Measurements from ENCODE around the gene ATP10B. TPM values are rescaled to one million over a fixed set of nuclear protein-coding genes. Genes with fewer than 3 reads are reported as not detected.

The ATP10B gene
- polyA plus RNA-seq, 1 donor (not counting 4 experiments of a cell fraction or from before 2014, with no cell fraction given): 0.25 TPM

- Histone ChIP-seq H3K27me3 (ENCODE audit: control insufficient read depth, extremely low read depth, insufficient read depth, low read length) (no peaks in the 10 kb centered on the region), H2AFZ (ENCODE audit: control insufficient read depth, low read length) (no peak overlapping the region), H3K9ac (ENCODE audit: control insufficient read depth, extremely low read depth, insufficient read depth, low read length) (no peak overlapping the region), H3K27ac (ENCODE audit: control insufficient read depth, insufficient read depth, low read length) (no peak overlapping the region), H3K36me3 (ENCODE audit: control insufficient read depth in 2 of 2, extremely low read depth in 1 of 2, insufficient read depth in 2 of 2, low read length in 2 of 2) (no peaks in the 10 kb centered on the region), H3K4me1 (ENCODE audit: control insufficient read depth, extremely low read depth, insufficient read depth, low read length) (no peaks in the 10 kb centered on the region), H3K9me1 (ENCODE audit: control insufficient read depth, extremely low read depth, insufficient read depth, low read length) (no peaks in the 10 kb centered on the region), H4K20me1 (ENCODE audit: control insufficient read depth, extremely low read depth, insufficient read depth, low read length) (no peaks in the 10 kb centered on the region), H3K9me3 (ENCODE audit: control insufficient read depth, low read depth, low read length) (no peaks in the 10 kb centered on the region), H3K4me3 (ENCODE audit: control insufficient read depth in 2 of 3, extremely low read depth in 1 of 3, insufficient read depth in 2 of 3, low read depth in 1 of 3, low read length in 3 of 3) (no peak overlapping the region), H3K4me2 (ENCODE audit: control insufficient read depth, extremely low read depth, insufficient read depth, low read depth, low read length) (no peak overlapping the region), H3K79me2 (ENCODE audit: control insufficient read depth, insufficient read depth, low read length) (no peaks in the 10 kb centered on the region)
- no peak for FAIRE-seq
- TF ChIP-seq CTCF (optimal IDR thresholded peaks at IDR 0.05 in 1 of 3, IDR thresholded peaks at IDR 0.05 in 1 of 3, conservative IDR thresholded peaks at IDR 0.05 in 1 of 3; ENCODE audit: extremely low read depth in 1 of 3, insufficient read depth in 2 of 3, low read length in 3 of 3): no peak
- TF ChIP-seq EZH2 (IDR thresholded peaks at IDR 0.05; ENCODE audit: low read length): no peak
- dilution Hi-C loops (cut with MboI; ENCODE audit: extremely low pct_ligation_motif_present, low sequenced_read_pairs): no loop called here
- no peak for DNase-seq (ENCODE audit: low read depth, low spot score)
Observed at GRCh38 chr5:160516696-160517530, 335.1 kb downstream of the ATP10B start.

GRCh38 chr5:160514866-160515265, 337.1 kb downstream of the ATP10B start:
- DNase-seq (ENCODE audit: low read depth, low spot score): no peak
- no peak for FAIRE-seq
- H3K27ac ChIP-seq (ENCODE audit: control insufficient read depth, insufficient read depth, low read length): no peak overlapping the region
- no peaks in the 10 kb centered on the region for H3K27me3 ChIP-seq (ENCODE audit: control insufficient read depth, extremely low read depth, insufficient read depth, low read length)
- TF ChIP-seq CTCF (optimal IDR thresholded peaks at IDR 0.05 in 1 of 3, IDR thresholded peaks at IDR 0.05 in 1 of 3, conservative IDR thresholded peaks at IDR 0.05 in 1 of 3; ENCODE audit: extremely low read depth in 1 of 3, insufficient read depth in 2 of 3, low read length in 3 of 3): no peak
- H3K4me3 ChIP-seq (ENCODE audit: control insufficient read depth in 2 of 3, extremely low read depth in 1 of 3, insufficient read depth in 2 of 3, low read depth in 1 of 3, low read length in 3 of 3): no peak overlapping the region
- no peaks in the 10 kb centered on the region for H3K9me3 ChIP-seq (ENCODE audit: control insufficient read depth, low read depth, low read length)
- no peaks in the 10 kb centered on the region for H3K36me3 ChIP-seq (ENCODE audit: control insufficient read depth in 2 of 2, extremely low read depth in 1 of 2, insufficient read depth in 2 of 2, low read length in 2 of 2)
- H3K9me1 ChIP-seq (ENCODE audit: control insufficient read depth, extremely low read depth, insufficient read depth, low read length): no peaks in the 10 kb centered on the region
- no peak overlapping the region for H3K9ac ChIP-seq (ENCODE audit: control insufficient read depth, extremely low read depth, insufficient read depth, low read length)
- H3K4me1 ChIP-seq (ENCODE audit: control insufficient read depth, extremely low read depth, insufficient read depth, low read length): no peaks in the 10 kb centered on the region
- H2AFZ ChIP-seq (ENCODE audit: control insufficient read depth, low read length): no peak overlapping the region
- dilution Hi-C loops (cut with MboI; ENCODE audit: extremely low pct_ligation_motif_present, low sequenced_read_pairs): no loop called here
- H3K79me2 ChIP-seq (ENCODE audit: control insufficient read depth, insufficient read depth, low read length): no peaks in the 10 kb centered on the region
- H4K20me1 ChIP-seq (ENCODE audit: control insufficient read depth, extremely low read depth, insufficient read depth, low read length): no peaks in the 10 kb centered on the region
- no peak overlapping the region for H3K4me2 ChIP-seq (ENCODE audit: control insufficient read depth, extremely low read depth, insufficient read depth, low read depth, low read length)

Measured in keratinocyte (primary cell).